Measurements from ENCODE around the gene HIGD2A. TPM values are rescaled to one million over a fixed set of nuclear protein-coding genes. Genes with fewer than 3 reads are reported as not detected.
A peak's percentile ranks its signal among the peaks of the same experiment; 100 is the strongest.

HIGD2A gene
- total RNA-seq, 2 experiments from 2014 or later = 86.0 to 87.7 TPM

DNA sequence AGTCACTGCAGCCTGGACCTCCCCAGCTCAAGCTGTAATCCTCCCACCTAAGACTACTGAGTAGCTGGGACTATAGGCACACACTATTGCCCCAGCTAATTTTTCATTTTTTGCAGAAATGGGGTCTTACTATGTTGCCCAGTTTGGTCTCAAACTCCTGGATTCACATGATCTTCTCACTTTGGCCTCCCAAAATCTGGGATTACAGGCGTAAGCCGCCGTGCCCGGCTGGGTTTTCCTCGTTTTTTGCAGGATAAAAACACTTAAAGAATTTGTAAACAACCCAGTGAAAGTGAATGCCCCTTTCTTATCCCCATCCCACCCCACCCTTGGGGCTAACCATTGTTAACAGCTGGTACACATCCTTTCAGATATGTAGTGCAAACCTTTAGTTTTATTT is 20.0 kb downstream of the HIGD2A start:
- no peak overlapping the region for H3K4me3 Mint-ChIP-seq
- H3K36me3 Mint-ChIP-seq = peaks cover 1% of the 10 kb centered on the region
- CTCF ChIA-PET = interaction anchor here (1.0 to 1.1 kb wide), 2 partner anchors 74 to 239 kb away, joined by 3 read pairs; partner anchors contain the start of gene TSPAN17
- H3K4me1 Mint-ChIP-seq = peaks cover 3% of the 10 kb centered on the region
- DNase-seq = no peak
- no peaks in the 10 kb centered on the region for H3K27me3 Mint-ChIP-seq
- ATAC-seq = no peak
- no peak overlapping the region for H3K27ac Mint-ChIP-seq
- H3K9me3 Mint-ChIP-seq (ENCODE audit: low read depth) = no peaks in the 10 kb centered on the region

DNA sequence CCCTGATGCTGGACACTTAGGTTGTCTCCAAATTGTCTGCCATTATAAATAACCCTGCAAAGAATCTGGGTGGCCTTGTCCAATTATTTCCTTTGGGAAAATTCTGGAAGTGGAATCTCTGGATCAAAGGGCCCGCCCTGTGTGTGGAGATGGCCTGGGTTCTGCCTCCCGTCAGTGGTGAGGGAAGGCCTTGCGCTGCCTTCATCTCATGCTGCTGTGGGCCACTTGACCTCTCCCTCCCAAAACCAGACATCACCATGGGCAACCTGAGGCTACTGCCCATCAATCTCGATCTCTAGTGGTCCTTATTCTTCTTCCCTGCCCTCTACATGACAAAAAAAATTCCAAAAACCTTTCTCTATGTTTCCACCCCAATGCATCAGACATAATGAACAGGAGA is 21.2 kb downstream of the HIGD2A start:
- no peak for DNase-seq
- no peak for ATAC-seq
- Mint-ChIP-seq H3K4me3 (no peak overlapping the region), H3K4me1 (peaks cover 8% of the 10 kb centered on the region), H3K27ac (no peak overlapping the region), H3K27me3 (no peaks in the 10 kb centered on the region), H3K9me3 (ENCODE audit: low read depth) (no peaks in the 10 kb centered on the region), H3K36me3 (peaks cover 1% of the 10 kb centered on the region)
- CTCF ChIA-PET = interaction anchor here (1.0 to 1.6 kb wide), 2 partner anchors 38 to 238 kb away, joined by 3 to 4 read pairs; partner anchors contain the start of genes FAF2 and TSPAN17

- CTCF ChIA-PET = interaction anchor here (1.6 kb wide), 1 partner anchor 38 kb away, joined by 4 read pairs; the partner anchor contains the start of gene FAF2
- Mint-ChIP-seq H3K36me3 (peaks cover 1% of the 10 kb centered on the region), H3K4me1 (peaks cover 15% of the 10 kb centered on the region), H3K27me3 (no peaks in the 10 kb centered on the region), H3K9me3 (ENCODE audit: low read depth) (no peaks in the 10 kb centered on the region), H3K27ac (no peak overlapping the region), H3K4me3 (no peak overlapping the region)
- ATAC-seq (no peak), DNase-seq (no peak)
These were observed 22.1 kb downstream of the HIGD2A start for GRCh38 chr5:176410486-176411180.

- Mint-ChIP-seq H3K9me3 (ENCODE audit: low read depth) (no peaks in the 10 kb centered on the region), H3K4me1 (peaks cover 25% of the 10 kb centered on the region), H3K4me3 (no peak overlapping the region), H3K27me3 (peaks cover 3% of the 10 kb centered on the region), H3K27ac (no peak overlapping the region), H3K36me3 (peaks cover 1% of the 10 kb centered on the region)
- ATAC-seq (no peak), DNase-seq (no peak)
- CTCF ChIA-PET = interaction anchor here (1.7 kb wide), 1 partner anchor 248 kb away, joined by 6 read pairs; no protein-coding TSS in a partner anchor
These were observed 24.1 kb downstream of the HIGD2A start for GRCh38 chr5:176412517-176413254.

GRCh38 chr5:176413255-176413565 is 24.7 kb downstream of the HIGD2A start:
- no peak overlapping the region for H3K4me3 Mint-ChIP-seq
- ATAC-seq = no peak
- CTCF ChIA-PET = interaction anchor here (1.7 kb wide), 1 partner anchor 248 kb away, joined by 6 read pairs; no protein-coding TSS in a partner anchor
- peaks cover 3% of the 10 kb centered on the region for H3K27me3 Mint-ChIP-seq
- no peaks in the 10 kb centered on the region for H3K9me3 Mint-ChIP-seq (ENCODE audit: low read depth)
- no peak for DNase-seq
- H3K36me3 Mint-ChIP-seq = no peaks in the 10 kb centered on the region
- peaks cover 25% of the 10 kb centered on the region for H3K4me1 Mint-ChIP-seq
- H3K27ac Mint-ChIP-seq = no peak overlapping the region

GRCh38 chr5:176413709-176414191 is 25.2 kb downstream of the HIGD2A start:
- no peak for ATAC-seq
- H3K36me3 Mint-ChIP-seq = no peaks in the 10 kb centered on the region
- H3K4me3 Mint-ChIP-seq = no peak overlapping the region
- peaks cover 25% of the 10 kb centered on the region for H3K4me1 Mint-ChIP-seq
- H3K27me3 Mint-ChIP-seq = peaks cover 3% of the 10 kb centered on the region
- CTCF ChIA-PET = interaction anchor here (1.7 kb wide), 1 partner anchor 247 kb away, joined by 6 read pairs; no protein-coding TSS in a partner anchor
- DNase-seq = no peak
- no peaks in the 10 kb centered on the region for H3K9me3 Mint-ChIP-seq (ENCODE audit: low read depth)
- H3K27ac Mint-ChIP-seq = no peak overlapping the region

GRCh38 chr5:176414704-176415103 is 26.2 kb downstream of the HIGD2A start:
- H3K4me3 Mint-ChIP-seq = peak overlapping the region; percentile 68
- CTCF ChIA-PET = interaction anchor here (1.3 kb wide), 1 partner anchor 128 kb away, joined by 5 read pairs; no protein-coding TSS in a partner anchor
- DNase-seq (no peak), ATAC-seq (no peak)
- H3K36me3 Mint-ChIP-seq = no peaks in the 10 kb centered on the region
- peaks cover 25% of the 10 kb centered on the region for H3K4me1 Mint-ChIP-seq
- no peaks in the 10 kb centered on the region for H3K9me3 Mint-ChIP-seq (ENCODE audit: low read depth)
- H3K27ac Mint-ChIP-seq = peak overlapping the region; percentile 61
- H3K27me3 Mint-ChIP-seq = peaks cover 3% of the 10 kb centered on the region

GRCh38 chr5:176415240-176415951 is 26.8 kb downstream of the HIGD2A start:
- Mint-ChIP-seq H3K4me3 (peak overlapping the region; percentile 68), H3K27ac (peak overlapping the region; percentile 61), H3K27me3 (peaks cover 6% of the 10 kb centered on the region), H3K36me3 (no peaks in the 10 kb centered on the region), H3K9me3 (ENCODE audit: low read depth) (no peaks in the 10 kb centered on the region), H3K4me1 (peaks cover 25% of the 10 kb centered on the region)
- CTCF ChIA-PET = interaction anchor here (1.0 to 3.5 kb wide), 13 partner anchors 10 to 245 kb away, joined by 3 to 30 read pairs (median 10); partner anchors contain the start of genes FAF2, HIGD2A, NOP16 and RNF44
- DNase-seq (no peak), ATAC-seq (no peak)

- peak; percentile 97 for ATAC-seq
- CTCF ChIA-PET = interaction anchor here (0.6 to 3.5 kb wide), 36 partner anchors 10 to 245 kb away, joined by 3 to 30 read pairs (median 5); partner anchors contain the start of genes FAF2, HIGD2A, KIAA1191 and NOP16
These were observed 27.7 kb downstream of the HIGD2A start, which contains the start of gene CLTB for GRCh38 chr5:176415952-176416924. Gene CLTB, minus strand, starts transcription at chr5:176416539. Its CDS starts 176 bp downstream, at chr5:176416363.

GRCh38 chr5:176416965-176417364 is 28.4 kb downstream of the HIGD2A start:
- CTCF ChIA-PET = interaction anchor here (0.6 to 3.5 kb wide), 33 partner anchors 10 to 244 kb away, joined by 3 to 30 read pairs (median 5); partner anchors contain the start of genes FAF2, HIGD2A, KIAA1191 and NOP16
- peaks cover 25% of the 10 kb centered on the region for H3K4me1 Mint-ChIP-seq
- no peaks in the 10 kb centered on the region for H3K9me3 Mint-ChIP-seq (ENCODE audit: low read depth)
- peak overlapping the region; percentile 36 for H3K27ac Mint-ChIP-seq
- H3K4me3 Mint-ChIP-seq = peak overlapping the region; percentile 56
- no peak for ATAC-seq
- DNase-seq = no peak
- H3K36me3 Mint-ChIP-seq = no peaks in the 10 kb centered on the region
- H3K27me3 Mint-ChIP-seq = peaks cover 17% of the 10 kb centered on the region

More at GRCh38 chr5:176415952-176416924, 27.7 kb downstream of the HIGD2A start, which contains the start of gene CLTB:
- no peaks in the 10 kb centered on the region for H3K9me3 Mint-ChIP-seq (ENCODE audit: low read depth)
- peak within 1 kb of the TSS; percentile 61 for H3K27ac Mint-ChIP-seq
- peaks cover 12% of the 10 kb centered on the region for H3K27me3 Mint-ChIP-seq
- H3K4me1 Mint-ChIP-seq = peaks cover 25% of the 10 kb centered on the region
- peak; percentile 89 for DNase-seq
- H3K4me3 Mint-ChIP-seq = peak within 1 kb of the TSS; percentile 68
- no peaks in the 10 kb centered on the region for H3K36me3 Mint-ChIP-seq

DNA sequence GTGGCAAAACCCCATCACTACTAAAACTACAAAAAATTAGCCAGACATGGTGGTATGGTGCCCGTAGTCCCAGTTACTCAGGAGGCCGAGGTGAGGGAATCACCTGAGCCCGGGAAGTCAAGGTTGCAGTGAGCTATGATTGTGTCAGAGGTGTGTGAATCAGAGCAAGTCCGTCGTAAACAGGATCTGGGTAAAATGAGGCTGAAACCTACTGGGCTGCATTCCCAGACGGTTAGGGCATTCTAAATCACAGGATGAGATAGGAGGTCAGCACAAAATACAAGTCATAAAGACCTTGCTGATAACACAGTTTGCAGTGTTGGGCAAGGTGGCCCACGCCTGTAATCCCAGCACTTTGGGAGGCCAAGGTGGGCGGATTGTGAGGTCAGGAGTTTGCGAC is 29.7 kb downstream of the HIGD2A start:
- H3K27me3 Mint-ChIP-seq = peaks cover 23% of the 10 kb centered on the region
- no peak for ATAC-seq
- DNase-seq = no peak
- CTCF ChIA-PET = interaction anchor here (0.9 to 3.5 kb wide), 10 partner anchors 19 to 200 kb away, joined by 3 to 30 read pairs (median 4); partner anchors contain the start of genes FAF2 and RNF44
- peaks cover 22% of the 10 kb centered on the region for H3K4me1 Mint-ChIP-seq
- H3K9me3 Mint-ChIP-seq (ENCODE audit: low read depth) = no peaks in the 10 kb centered on the region
- no peak overlapping the region for H3K4me3 Mint-ChIP-seq
- H3K36me3 Mint-ChIP-seq = no peaks in the 10 kb centered on the region
- H3K27ac Mint-ChIP-seq = no peak overlapping the region

GRCh38 chr5:176420086-176420485 is 31.5 kb downstream of the HIGD2A start:
- no peak for ATAC-seq
- peaks cover 14% of the 10 kb centered on the region for H3K4me1 Mint-ChIP-seq
- CTCF ChIA-PET = no interaction called here

More at GRCh38 chr5:176420086-176420485, 31.5 kb downstream of the HIGD2A start:
- H3K27ac Mint-ChIP-seq = no peak overlapping the region
- no peak for DNase-seq
- H3K4me3 Mint-ChIP-seq = no peak overlapping the region
- peaks cover 23% of the 10 kb centered on the region for H3K27me3 Mint-ChIP-seq
- H3K9me3 Mint-ChIP-seq (ENCODE audit: low read depth) = no peaks in the 10 kb centered on the region
- H3K36me3 Mint-ChIP-seq = no peaks in the 10 kb centered on the region
